ENCODE results near the gene IREB2.

Gene IREB2

GRCh38 chr15:78417754-78418630, 20.0 kb upstream of the IREB2 start:
- no peaks in the 10 kb centered on the region for H3K36me3 Mint-ChIP-seq (ENCODE audit: low read depth)
- H3K9me3 Mint-ChIP-seq: no peaks in the 10 kb centered on the region
- H3K27me3 Mint-ChIP-seq: no peaks in the 10 kb centered on the region
- H3K4me3 Mint-ChIP-seq: no peak overlapping the region
- no peak for ATAC-seq
- DNase-seq: no peak
- H3K27ac Mint-ChIP-seq: no peak overlapping the region
- H3K4me1 Mint-ChIP-seq: peaks cover 2% of the 10 kb centered on the region

GRCh38 chr15:78418686-78419085, 19.3 kb upstream of the IREB2 start:
- Mint-ChIP-seq H3K4me1 (peaks cover 2% of the 10 kb centered on the region), H3K36me3 (ENCODE audit: low read depth) (no peaks in the 10 kb centered on the region), H3K4me3 (no peak overlapping the region), H3K27me3 (peaks cover 3% of the 10 kb centered on the region), H3K9me3 (no peaks in the 10 kb centered on the region), H3K27ac (no peak overlapping the region)
- ATAC-seq: no peak
- no peak for DNase-seq

GRCh38 chr15:78419367-78419766, 18.6 kb upstream of the IREB2 start:
- Mint-ChIP-seq H3K36me3 (ENCODE audit: low read depth) (no peaks in the 10 kb centered on the region), H3K27ac (no peak overlapping the region), H3K4me3 (no peak overlapping the region), H3K4me1 (peaks cover 2% of the 10 kb centered on the region), H3K27me3 (peaks cover 9% of the 10 kb centered on the region), H3K9me3 (no peaks in the 10 kb centered on the region)
- no peak for DNase-seq
- ATAC-seq: no peak

GRCh38 chr15:78420220-78420619, 17.8 kb upstream of the IREB2 start:
- Mint-ChIP-seq H3K27me3 (peaks cover 10% of the 10 kb centered on the region), H3K36me3 (ENCODE audit: low read depth) (no peaks in the 10 kb centered on the region), H3K27ac (no peak overlapping the region), H3K4me3 (no peak overlapping the region), H3K9me3 (no peaks in the 10 kb centered on the region), H3K4me1 (peaks cover 4% of the 10 kb centered on the region)
- DNase-seq (no peak), ATAC-seq (no peak)

- Mint-ChIP-seq H3K27me3 (peaks cover 10% of the 10 kb centered on the region), H3K36me3 (ENCODE audit: low read depth) (no peaks in the 10 kb centered on the region)
Measured at GRCh38 chr15:78420766-78421165, 17.2 kb upstream of the IREB2 start.

GRCh38 chr15:78421238-78421965, 16.6 kb upstream of the IREB2 start:
- peaks cover 16% of the 10 kb centered on the region for H3K4me1 Mint-ChIP-seq
- no peaks in the 10 kb centered on the region for H3K36me3 Mint-ChIP-seq (ENCODE audit: low read depth)
- H3K27me3 Mint-ChIP-seq: peaks cover 10% of the 10 kb centered on the region
- H3K9me3 Mint-ChIP-seq: no peaks in the 10 kb centered on the region
- H3K27ac Mint-ChIP-seq: no peak overlapping the region
- H3K4me3 Mint-ChIP-seq: no peak overlapping the region
- DNase-seq (no peak), ATAC-seq (no peak)

More at GRCh38 chr15:78420766-78421165, 17.2 kb upstream of the IREB2 start:
- Mint-ChIP-seq H3K27ac (no peak overlapping the region), H3K9me3 (no peaks in the 10 kb centered on the region), H3K4me3 (no peak overlapping the region), H3K4me1 (peaks cover 10% of the 10 kb centered on the region)
- DNase-seq (no peak), ATAC-seq (no peak)

GRCh38 chr15:78422571-78423340, 15.3 kb upstream of the IREB2 start:
- Mint-ChIP-seq H3K27me3 (peaks cover 10% of the 10 kb centered on the region), H3K4me3 (no peak overlapping the region), H3K27ac (no peak overlapping the region), H3K36me3 (ENCODE audit: low read depth) (no peaks in the 10 kb centered on the region), H3K9me3 (no peaks in the 10 kb centered on the region), H3K4me1 (peaks cover 17% of the 10 kb centered on the region)
- peak; percentile 74 for ATAC-seq
- peak; percentile 68 for DNase-seq

- ATAC-seq (no peak), DNase-seq (no peak)
- H3K4me1 Mint-ChIP-seq: peaks cover 17% of the 10 kb centered on the region
- peaks cover 10% of the 10 kb centered on the region for H3K27me3 Mint-ChIP-seq
- no peak overlapping the region for H3K27ac Mint-ChIP-seq
- no peak overlapping the region for H3K4me3 Mint-ChIP-seq
- H3K36me3 Mint-ChIP-seq (ENCODE audit: low read depth): no peaks in the 10 kb centered on the region
- H3K9me3 Mint-ChIP-seq: no peaks in the 10 kb centered on the region
Measured at GRCh38 chr15:78424673-78425072, 13.3 kb upstream of the IREB2 start.

- peaks cover 10% of the 10 kb centered on the region for H3K27me3 Mint-ChIP-seq
- no peaks in the 10 kb centered on the region for H3K36me3 Mint-ChIP-seq (ENCODE audit: low read depth)
- DNase-seq (no peak), ATAC-seq (peak; percentile 75)
- H3K4me1 Mint-ChIP-seq: peaks cover 17% of the 10 kb centered on the region
- no peaks in the 10 kb centered on the region for H3K9me3 Mint-ChIP-seq
- peak overlapping the region; percentile 0 for H3K4me3 Mint-ChIP-seq
- H3K27ac Mint-ChIP-seq: no peak overlapping the region
Measured at GRCh38 chr15:78425643-78426042, 12.4 kb upstream of the IREB2 start.

- Mint-ChIP-seq H3K27ac (no peak overlapping the region), H3K27me3 (peaks cover 10% of the 10 kb centered on the region), H3K4me1 (peaks cover 17% of the 10 kb centered on the region), H3K36me3 (ENCODE audit: low read depth) (no peaks in the 10 kb centered on the region), H3K4me3 (no peak overlapping the region), H3K9me3 (no peaks in the 10 kb centered on the region)
- no peak for ATAC-seq
- DNase-seq: no peak
Measured at GRCh38 chr15:78426300-78426699, 11.7 kb upstream of the IREB2 start.

GRCh38 chr15:78427953-78428352, 10.1 kb upstream of the IREB2 start:
- Mint-ChIP-seq H3K4me3 (no peak overlapping the region), H3K36me3 (ENCODE audit: low read depth) (no peaks in the 10 kb centered on the region), H3K27me3 (peaks cover 15% of the 10 kb centered on the region), H3K4me1 (peaks cover 20% of the 10 kb centered on the region), H3K27ac (no peak overlapping the region), H3K9me3 (no peaks in the 10 kb centered on the region)
- DNase-seq (no peak), ATAC-seq (no peak)

GRCh38 chr15:78429477-78429876, 8.5 kb upstream of the IREB2 start:
- DNase-seq (no peak), ATAC-seq (no peak)
- Mint-ChIP-seq H3K27ac (no peak overlapping the region), H3K9me3 (no peaks in the 10 kb centered on the region), H3K27me3 (peaks cover 5% of the 10 kb centered on the region), H3K4me3 (no peak overlapping the region), H3K4me1 (peaks cover 20% of the 10 kb centered on the region), H3K36me3 (ENCODE audit: low read depth) (no peaks in the 10 kb centered on the region)

- Mint-ChIP-seq H3K27ac (peak overlapping the region; percentile 4), H3K27me3 (peaks cover 5% of the 10 kb centered on the region), H3K4me3 (no peak overlapping the region), H3K36me3 (ENCODE audit: low read depth) (no peaks in the 10 kb centered on the region), H3K9me3 (no peaks in the 10 kb centered on the region), H3K4me1 (peaks cover 10% of the 10 kb centered on the region)
- DNase-seq (no peak), ATAC-seq (peak; percentile 70)
Measured at GRCh38 chr15:78431955-78432354, 6.1 kb upstream of the IREB2 start.

- H3K27me3 Mint-ChIP-seq: peaks cover 5% of the 10 kb centered on the region
- no peaks in the 10 kb centered on the region for H3K36me3 Mint-ChIP-seq (ENCODE audit: low read depth)
- no peak overlapping the region for H3K27ac Mint-ChIP-seq
- ATAC-seq (no peak), DNase-seq (no peak)
- H3K4me1 Mint-ChIP-seq: peaks cover 13% of the 10 kb centered on the region
- H3K4me3 Mint-ChIP-seq: no peak overlapping the region
- no peaks in the 10 kb centered on the region for H3K9me3 Mint-ChIP-seq
Measured at GRCh38 chr15:78432664-78433063, 5.4 kb upstream of the IREB2 start.
